GM19025 (cell line): ENCODE data around the gene TNRC18.
"Not testable (repeated sequence)": the region's sequence is repeated elsewhere in the genome, so short reads cannot be mapped to it uniquely, and the experiment has no call there.

Source experiments
- ATAC-seq: cut with Tn5 transposase; IDR thresholded peaks from one replicate; pipeline ENCODE4 v1.9.1; 2021; ENCODE audit warnings: mild to moderate bottlenecking, low read depth, moderate library complexity; ENCODE audit not compliant: unreplicated experiment

TNRC18 gene

GRCh38 chr7:5303061-5303460 lies 120.6 kb downstream of the TNRC18 start:
- no peak for ATAC-seq

DNA sequence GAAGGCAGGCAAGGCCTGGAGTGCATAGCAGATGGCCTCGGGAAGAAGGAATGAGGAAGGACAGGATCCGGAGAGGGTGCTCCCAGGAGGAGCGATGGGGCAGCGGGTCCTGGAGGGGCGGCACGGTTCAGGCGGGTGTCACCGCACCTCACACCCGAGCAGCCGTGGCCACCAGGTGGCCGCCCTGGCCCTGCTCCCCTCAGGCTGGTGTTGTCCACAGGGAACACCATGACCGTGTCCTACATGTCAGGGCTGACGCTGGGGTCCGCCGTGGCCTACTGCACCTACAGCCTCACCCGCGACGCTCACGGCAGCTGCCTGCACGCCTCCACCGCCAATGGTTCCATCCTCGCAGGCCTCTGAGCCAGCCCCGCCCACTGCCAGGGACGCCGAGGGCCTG lies 121.1 kb downstream of the TNRC18 start:
- ATAC-seq = no peak

DNA sequence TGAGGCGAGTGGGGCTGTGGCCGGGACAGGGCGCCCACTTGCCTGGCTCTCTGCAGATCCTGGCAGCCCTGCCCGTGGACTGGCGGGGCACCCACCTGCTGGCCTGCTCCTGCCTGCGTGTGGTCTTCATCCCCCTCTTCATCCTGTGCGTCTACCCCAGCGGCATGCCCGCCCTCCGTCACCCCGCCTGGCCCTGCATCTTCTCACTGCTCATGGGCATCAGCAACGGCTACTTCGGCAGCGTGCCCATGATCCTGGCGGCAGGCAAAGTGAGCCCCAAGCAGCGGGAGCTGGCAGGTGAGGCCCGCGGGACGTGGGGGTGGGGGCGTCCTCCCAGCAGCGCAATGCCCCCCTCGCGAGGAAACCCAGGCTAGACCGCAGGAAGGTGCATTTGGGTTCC lies 123.3 kb downstream of the TNRC18 start:
- no peak for ATAC-seq

DNA sequence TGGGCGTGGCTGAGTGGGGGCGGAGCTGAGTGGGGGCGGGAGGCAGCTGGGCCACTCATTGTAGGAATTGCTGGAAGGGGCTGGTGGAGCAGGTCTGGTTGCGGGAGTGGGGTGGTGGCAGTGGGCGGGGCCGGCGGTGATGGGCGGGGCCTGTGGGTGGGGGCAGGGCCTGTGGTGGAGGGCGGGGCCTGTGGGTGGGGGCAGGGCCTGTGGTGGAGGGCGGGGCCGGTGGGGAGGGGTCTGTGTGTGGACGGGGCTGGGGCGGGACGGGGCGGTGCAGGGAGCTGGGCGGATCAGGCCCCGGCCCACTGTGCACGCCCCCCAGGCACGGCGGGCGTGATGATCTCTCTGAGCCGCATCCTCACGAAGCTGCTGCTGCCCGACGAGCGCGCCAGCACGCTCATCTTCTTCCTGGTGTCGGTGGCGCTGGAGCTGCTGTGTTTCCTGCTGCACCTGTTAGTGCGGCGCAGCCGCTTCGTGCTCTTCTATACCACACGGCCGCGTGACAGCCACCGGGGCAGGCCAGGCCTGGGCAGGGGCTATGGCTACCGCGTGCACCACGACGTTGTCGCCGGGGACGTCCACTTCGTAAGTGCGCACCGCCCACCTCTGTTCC lies 126.9 kb downstream of the TNRC18 start:
- no peak for ATAC-seq

GRCh38 chr7:5296015-5296610 lies 127.5 kb downstream of the TNRC18 start:
- no peak for ATAC-seq

GRCh38 chr7:5295039-5296014 lies 128.3 kb downstream of the TNRC18 start:
- ATAC-seq = no peak

DNA sequence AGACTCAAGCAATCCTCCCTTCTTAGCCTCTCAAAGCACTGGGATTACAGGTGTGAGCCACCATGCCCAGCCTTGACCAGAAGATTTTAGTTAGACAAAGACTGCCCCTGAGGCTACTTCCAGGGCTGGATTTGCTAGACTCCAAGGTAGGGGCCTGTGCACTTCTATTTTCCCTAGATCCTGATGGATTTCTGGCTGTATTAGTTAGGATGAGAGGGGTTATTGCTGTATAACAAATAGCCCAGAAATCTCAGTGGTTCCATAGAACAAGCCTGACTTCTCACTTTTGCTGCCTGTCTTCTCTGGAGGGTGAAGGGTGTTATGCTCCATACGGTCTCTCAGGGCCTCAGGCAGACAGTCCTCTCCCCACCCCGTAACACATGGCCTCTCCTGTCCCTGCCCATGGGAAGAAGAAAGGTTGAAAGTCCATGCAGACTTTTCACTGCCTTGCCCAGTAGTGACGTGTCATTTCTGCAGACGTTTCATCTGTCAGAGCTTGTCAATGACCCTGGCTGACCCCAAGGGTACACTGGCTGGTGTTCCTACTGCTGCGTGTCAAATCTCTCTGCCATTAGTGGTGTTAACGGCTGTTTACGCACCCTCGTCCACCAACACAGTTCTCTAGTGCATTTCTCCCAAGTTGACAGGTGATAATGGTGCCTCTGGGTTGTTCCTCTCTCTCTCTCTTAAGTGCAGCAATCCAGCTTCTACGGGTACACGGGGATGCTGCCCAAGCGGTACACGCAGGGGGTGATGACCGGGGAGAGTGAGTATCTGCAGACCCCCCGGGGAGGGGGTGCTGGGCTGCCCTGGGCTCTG lies 129.3 kb downstream of the TNRC18 start:
- ATAC-seq = no peak

DNA sequence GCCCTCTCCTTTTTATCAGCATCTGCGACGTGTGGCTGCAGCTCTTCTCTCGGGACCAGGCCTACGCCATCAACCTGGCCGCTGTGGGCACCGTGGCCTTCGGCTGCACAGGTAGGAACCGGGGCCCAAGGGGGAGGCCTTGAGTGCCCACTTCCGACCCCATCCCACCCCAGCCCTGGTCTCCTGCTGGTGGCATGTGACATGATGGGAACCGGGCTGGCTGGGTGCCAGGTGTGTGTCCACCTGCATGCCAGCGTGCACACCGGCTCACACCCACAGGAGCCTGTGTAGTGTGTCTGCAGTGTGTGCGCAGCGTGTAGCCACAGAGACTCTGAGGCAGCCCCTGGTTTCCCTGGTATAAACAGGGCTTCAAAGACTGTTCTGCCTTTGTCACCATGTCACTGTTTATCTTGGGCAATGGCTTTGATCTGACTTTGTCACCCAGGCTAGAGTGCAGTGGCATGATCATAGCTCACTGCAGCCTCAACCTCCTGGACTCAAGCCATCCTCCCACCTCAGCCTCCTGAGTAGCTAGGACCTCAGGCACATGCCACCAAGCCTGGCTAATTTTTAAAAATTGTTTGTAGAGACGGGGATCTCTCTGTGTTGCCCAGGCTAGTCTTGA lies 131.8 kb downstream of the TNRC18 start:
- not testable (repeated sequence) for ATAC-seq

DNA sequence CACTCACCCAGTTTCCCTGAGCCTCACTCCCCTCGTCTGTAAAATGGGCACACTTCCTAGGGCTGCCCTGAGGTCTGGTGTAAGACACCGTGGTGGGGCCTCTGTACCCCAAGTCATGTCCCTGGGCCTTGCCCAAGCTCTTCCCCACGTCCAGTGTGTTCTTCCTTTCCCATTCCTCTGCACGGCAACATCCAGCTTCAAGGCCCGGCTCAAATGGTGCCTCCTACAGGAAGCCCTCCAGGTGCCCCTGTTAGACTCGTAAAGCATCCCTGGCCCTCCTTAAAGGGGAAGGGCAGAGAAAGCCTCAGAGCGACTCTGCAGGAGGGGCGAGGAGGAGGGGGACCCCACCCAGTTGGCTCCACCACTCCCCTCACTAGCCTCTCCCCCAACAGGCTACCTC lies 132.3 kb downstream of the TNRC18 start:
- no peak for ATAC-seq

DNA sequence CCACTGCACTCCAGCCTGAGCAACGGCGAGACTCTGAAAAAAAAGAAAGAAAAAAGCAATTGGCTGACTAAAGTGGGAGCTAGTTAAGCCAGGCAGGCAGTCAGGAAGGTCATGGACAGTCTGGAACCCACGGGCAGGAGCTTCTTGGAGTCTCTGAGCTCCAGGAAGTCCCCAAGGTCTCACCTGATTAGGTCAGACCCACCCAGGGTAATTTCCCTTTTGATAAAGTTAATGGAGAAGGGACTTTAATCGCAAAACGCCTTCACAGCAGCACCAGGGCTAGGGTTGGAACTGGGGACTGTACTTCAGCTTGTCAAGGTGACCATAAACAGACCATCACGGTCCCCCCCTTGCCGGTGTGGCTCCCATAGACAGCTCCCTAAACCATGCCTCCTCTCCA lies 134.3 kb downstream of the TNRC18 start:
- no peak for ATAC-seq

- not testable (repeated sequence) for ATAC-seq
Observed at GRCh38 chr7:5288560-5288959, 135.1 kb downstream of the TNRC18 start.

DNA sequence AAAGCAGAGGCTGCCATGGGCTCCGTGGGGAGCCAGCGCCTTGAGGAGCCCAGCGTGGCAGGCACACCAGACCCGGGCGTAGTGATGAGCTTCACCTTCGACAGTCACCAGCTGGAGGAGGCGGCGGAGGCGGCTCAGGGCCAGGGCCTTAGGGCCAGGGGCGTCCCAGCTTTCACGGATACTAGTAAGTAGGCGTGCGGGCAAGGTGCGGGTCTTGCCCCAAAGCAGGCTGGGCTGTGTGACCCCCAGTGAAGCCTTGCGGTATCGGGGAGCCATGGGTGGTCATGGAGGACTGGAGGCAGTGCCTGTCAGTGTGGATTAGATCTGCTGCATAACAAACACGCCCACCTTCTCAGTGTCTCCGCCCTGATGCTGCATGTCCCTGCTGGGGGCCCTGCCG lies 135.8 kb downstream of the TNRC18 start:
- no peak for ATAC-seq

GRCh38 chr7:5287373-5287772 lies 136.3 kb downstream of the TNRC18 start:
- not testable (repeated sequence) for ATAC-seq

- ATAC-seq = no peak
Observed at GRCh38 chr7:5286933-5287332, 136.7 kb downstream of the TNRC18 start.

- ATAC-seq = no peak
Observed at GRCh38 chr7:5284304-5285281, 139.0 kb downstream of the TNRC18 start.

- no peak for ATAC-seq
Observed at GRCh38 chr7:5283421-5284303, 140.0 kb downstream of the TNRC18 start.

DNA sequence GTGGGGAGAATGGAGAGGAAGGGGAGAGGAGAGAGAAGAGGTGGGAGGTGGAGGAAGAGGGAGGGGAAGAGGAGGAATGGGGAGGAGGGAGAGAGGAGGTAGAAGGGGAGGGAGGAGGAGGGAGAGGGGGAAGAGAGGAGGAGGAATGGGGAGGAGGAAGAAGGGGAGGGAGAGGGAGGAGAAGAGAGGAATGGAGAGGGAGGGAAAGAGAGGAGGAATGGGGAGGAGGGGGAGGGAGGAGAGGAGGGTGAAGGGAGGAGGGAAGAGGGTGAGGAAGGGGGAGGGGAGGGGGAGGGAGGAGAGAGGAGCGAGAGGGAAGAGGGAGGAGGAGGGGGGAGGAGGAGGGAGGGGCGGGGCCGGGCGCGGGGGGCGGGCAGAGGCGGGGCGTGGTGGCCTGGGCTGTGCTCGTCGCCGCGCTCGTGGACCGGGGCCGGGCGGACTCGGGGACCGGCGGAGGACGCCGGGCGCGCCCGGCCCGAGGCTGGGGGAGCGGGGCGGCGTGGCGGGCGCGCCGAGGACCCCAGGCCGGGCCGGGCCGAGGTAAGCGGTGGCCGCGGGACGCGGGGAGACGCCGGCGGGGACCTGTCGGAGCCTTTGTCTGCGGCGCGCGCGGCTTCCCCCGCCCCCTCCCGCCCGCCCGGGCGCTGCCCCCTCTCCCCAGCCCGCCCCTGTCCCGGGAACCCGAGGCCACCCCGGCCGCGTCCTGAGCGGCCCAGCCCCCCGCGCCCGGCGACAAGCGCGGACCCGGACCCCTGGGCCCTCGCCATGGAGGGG lies 140.9 kb downstream of the TNRC18 start, which contains the start of gene SLC29A4:
Gene SLC29A4, plus strand, starts transcription at position 401 of the 774 bp plus-strand sequence. CDS start 4,874 bp downstream, outside the sequence.
- ATAC-seq = no peak
